Esophagus muscularis mucosa (tissue), 4 donors: Measurements from ENCODE around the gene REN. TPM values are rescaled to one million over a fixed set of nuclear protein-coding genes. Genes with fewer than 3 reads are reported as not detected.

Source experiments
- DNase-seq: peaks from one replicate; pipeline ENCODE4 v3.0.0-alpha.2; 2017; ENCODE audit errors: extremely low spot score
- H3K27ac ChIP-seq, 4 donors: fragments of 200-600 bp; sonication (generic); replicated peaks in 1 of 4; 1 replicate in 3 of 4; 2 replicates in 1 of 4; pipeline ENCODE4 v1.5.1; 2016 to 2019; ENCODE audit warnings: mild to moderate bottlenecking in 1 of 4
- H3K27me3 ChIP-seq, 4 donors: fragments of 200-600 bp; sonication (generic); one replicate each; pipeline versions ENCODE4 v1.5.1 to v1.6.0; 2016 to 2019
- H3K36me3 ChIP-seq, 4 donors: fragments of 200-600 bp; sonication (generic); one replicate each; pipeline ENCODE4 v1.5.1; 2016 to 2019
- H3K4me1 ChIP-seq, 4 donors: fragments of 200-600 bp; sonication (generic); one replicate each; pipeline ENCODE4 v1.5.1; 2016 to 2019
- H3K4me3 ChIP-seq, 4 donors: fragments of 200-600 bp; sonication (generic); 1 replicate in 2 of 4; 2 replicates in 2 of 4; pipeline ENCODE4 v1.5.1; 2016 to 2019; ENCODE audit warnings: mild to moderate bottlenecking in 4 of 4, moderate library complexity in 1 of 4
- H3K9me3 ChIP-seq, 4 donors: fragments of 200-600 bp; sonication (generic); 1 replicate in 3 of 4; 2 replicates in 1 of 4; pipeline ENCODE4 v1.5.1; 2016 to 2019
- CTCF ChIP-seq, 3 experiments: fragments of 200-600 bp in 2 of 3; fragments of 450-650 bp in 1 of 3; sonication (generic) in 2 of 3; IDR thresholded peaks; one replicate each; pipeline ENCODE4 v1.5.1; 2017 to 2019; ENCODE audit warnings: antibody characterized with exemption in 3 of 3, mild to moderate bottlenecking in 2 of 3, moderate library complexity in 1 of 3
- EP300 ChIP-seq: sonication (generic); formaldehyde crosslinking; IDR thresholded peaks from one replicate; pipeline ENCODE4 v1.6.1; 2017; ENCODE audit warnings: antibody characterized with exemption
- POLR2A ChIP-seq: fragments of 450-650 bp; IDR thresholded peaks from one replicate; pipeline ENCODE4 v1.6.1; 2017; ENCODE audit warnings: antibody characterized with exemption, moderate library complexity, mild to moderate bottlenecking, low read depth
- POLR2AphosphoS5 ChIP-seq, 2 donors: sonication (generic); formaldehyde crosslinking; IDR thresholded peaks; one replicate each; pipeline ENCODE4 v1.6.1; 2017; ENCODE audit warnings: antibody characterized with exemption in 2 of 2
- WGBS: methylation state at CpG from one replicate; pipeline ENCODE4 v1.1.5; 2018; 5-methylcytosine and 5-hydroxymethylcytosine counted together
- intact Hi-C: fragments of 100-400 bp; cut with DNase I; formaldehyde crosslinking; loops from one replicate; pipeline ENCODE4 v1.15.1; 2023
- total RNA-seq, 4 donors: library from RNA; depleted of rRNA; stranded (reverse); fragments of >200 nt; gene quantifications; one replicate each; pipeline versions ENCODE4 v1.1.0 to v1.2.1, GENCODE V29; 2016

REN gene
- total RNA-seq, 4 donors from 2014 or later = not detected

- intact Hi-C loops = no loop called here
- Histone ChIP-seq H3K4me1 (peaks cover 6 to 16% (median 13%) of the 10 kb centered on the region in 4 donors), H3K27me3 (no peaks in the 10 kb centered on the region), H3K9me3 (no peaks in the 10 kb centered on the region), H3K36me3 (peaks cover 13 to 92% (median 70%) of the 10 kb centered on the region in 4 donors), H3K27ac (no peak overlapping the region), H3K4me3 (no peak overlapping the region)
- 89% methylated on average over 13 of the region's 17 CpGs for WGBS
- DNase-seq = no peak
- TF ChIP-seq EP300 = no peak
- no peak for TF ChIP-seq POLR2A
- no peak for TF ChIP-seq CTCF (IDR thresholded peaks at IDR 0.05)
- TF ChIP-seq POLR2AphosphoS5 (IDR thresholded peaks at IDR 0.05) = no peak
Observed at GRCh38 chr1:204121840-204122555, 44.1 kb downstream of the REN start.

DNA sequence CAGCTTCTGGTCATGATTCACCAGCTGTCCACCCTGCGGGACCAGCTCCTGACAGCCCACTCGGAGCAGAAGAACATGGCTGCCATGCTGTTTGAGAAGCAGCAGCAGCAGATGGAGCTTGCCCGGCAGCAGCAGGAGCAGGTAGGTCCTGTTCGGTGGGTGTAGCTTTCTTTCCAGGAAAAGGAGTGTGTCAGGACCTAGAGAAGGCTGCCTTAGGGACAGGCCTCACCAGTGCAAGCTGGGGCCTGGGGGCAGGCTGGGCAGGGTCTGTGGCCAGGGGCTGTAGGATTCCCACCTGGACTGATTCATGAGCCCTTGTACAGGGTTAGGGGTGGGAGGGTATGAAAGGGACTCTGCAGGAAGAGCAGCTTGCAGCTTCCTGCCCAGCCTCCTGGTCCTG lies 49.6 kb downstream of the REN start:
- Histone ChIP-seq H3K4me3 (no peak overlapping the region), H3K27ac (no peak overlapping the region), H3K36me3 (peaks cover 0 to 52% (median 41%) of the 10 kb centered on the region in 4 donors), H3K9me3 (no peaks in the 10 kb centered on the region), H3K4me1 (peaks cover 4 to 30% (median 14%) of the 10 kb centered on the region in 4 donors), H3K27me3 (no peaks in the 10 kb centered on the region)
- TF ChIP-seq CTCF (IDR thresholded peaks at IDR 0.05) (no peak), POLR2A (no peak), EP300 (no peak), POLR2AphosphoS5 (IDR thresholded peaks at IDR 0.05) (no peak)
- intact Hi-C loops = no loop called here
- no peak for DNase-seq
- WGBS = 89% methylated on average over 4 of the region's 4 CpGs

DNA sequence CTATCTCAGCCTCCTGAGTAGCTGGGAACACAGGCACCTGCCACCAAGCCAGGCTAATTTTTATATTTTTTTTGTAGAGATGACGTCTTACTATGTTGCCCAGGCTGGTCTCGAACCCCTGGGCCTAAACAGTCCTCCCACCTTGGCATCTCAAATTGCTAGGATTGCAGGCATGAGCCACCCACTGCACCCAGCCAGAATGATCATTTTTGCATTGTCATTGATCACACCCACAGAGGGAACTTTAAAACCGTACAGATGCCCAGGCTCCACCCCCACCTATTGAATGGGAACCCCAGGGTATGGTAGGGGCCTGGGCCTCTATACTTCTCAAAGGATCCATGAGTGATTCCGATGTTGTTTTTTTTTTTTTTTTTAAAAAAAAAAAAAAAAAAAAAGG lies 51.0 kb downstream of the REN start:
- H3K4me3 ChIP-seq = no peak overlapping the region
- TF ChIP-seq CTCF (IDR thresholded peaks at IDR 0.05) (no peak), POLR2A (no peak), POLR2AphosphoS5 (IDR thresholded peaks at IDR 0.05) (no peak), EP300 (no peak)
- DNase-seq = no peak
- intact Hi-C loops = no loop called here
- H3K36me3 ChIP-seq = peaks cover 0 to 42% (median 35%) of the 10 kb centered on the region in 4 donors
- no peak overlapping the region for H3K27ac ChIP-seq
- H3K4me1 ChIP-seq = peaks cover 4 to 38% (median 18%) of the 10 kb centered on the region in 4 donors
- WGBS = 90% methylated on average over 4 of the region's 4 CpGs
- no peaks in the 10 kb centered on the region for H3K27me3 ChIP-seq
- no peaks in the 10 kb centered on the region for H3K9me3 ChIP-seq

- peaks cover 4 to 38% (median 18%) of the 10 kb centered on the region in 4 donors for H3K4me1 ChIP-seq
- no peak for TF ChIP-seq POLR2AphosphoS5 (IDR thresholded peaks at IDR 0.05)
- no peak for TF ChIP-seq EP300
- TF ChIP-seq CTCF (IDR thresholded peaks at IDR 0.05) = no peak
- no peak for TF ChIP-seq POLR2A
Observed at GRCh38 chr1:204114606-204115005, 51.5 kb downstream of the REN start.

More at GRCh38 chr1:204114606-204115005, 51.5 kb downstream of the REN start:
- Histone ChIP-seq H3K4me3 (no peak overlapping the region), H3K36me3 (peaks cover 0 to 37% (median 30%) of the 10 kb centered on the region in 4 donors), H3K27me3 (no peaks in the 10 kb centered on the region), H3K9me3 (no peaks in the 10 kb centered on the region), H3K27ac (no peak overlapping the region)
- intact Hi-C loops = no loop called here
- WGBS = 84% methylated on average over 4 of the region's 4 CpGs
- DNase-seq = no peak
